ENCODE results near the gene MANSC1.

DNA sequence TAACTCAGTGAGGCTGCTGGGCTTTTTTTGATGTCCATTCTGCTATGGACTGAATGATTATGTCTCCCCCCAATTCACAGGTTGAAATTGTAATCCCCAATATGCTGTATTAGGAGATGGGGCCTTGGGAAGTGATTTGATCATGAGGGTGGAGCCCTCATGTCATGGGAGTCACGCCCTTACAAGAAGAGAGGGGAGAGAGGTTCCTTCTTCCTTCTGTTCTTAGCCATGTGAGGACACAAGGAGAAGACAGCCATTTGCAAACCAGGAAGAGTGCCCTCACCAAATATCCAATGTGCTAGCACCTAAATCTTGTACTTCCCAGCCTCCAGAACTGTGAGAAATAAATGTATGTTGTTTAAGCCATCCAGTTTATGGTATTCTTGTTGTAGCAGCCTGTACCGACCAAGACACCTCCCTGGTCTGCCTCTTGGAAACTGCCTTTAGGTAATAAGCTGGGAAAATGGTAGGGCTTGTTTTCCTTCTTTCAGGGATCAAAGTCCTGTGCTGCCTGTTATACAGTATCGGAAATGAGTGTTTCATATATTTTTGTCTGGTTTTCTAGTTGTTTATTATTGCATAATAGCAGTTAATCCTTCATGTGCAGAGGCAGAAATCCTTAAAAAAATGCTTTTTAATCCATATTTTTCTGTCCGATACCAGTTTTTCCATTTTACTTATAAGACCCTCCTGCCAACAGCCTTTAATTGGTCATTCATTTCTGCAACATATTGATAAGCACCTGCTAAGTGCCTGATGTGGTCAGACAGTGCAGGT is 23.1 kb upstream of the MANSC1 start:
- no peak for TF ChIP-seq POLR2AphosphoS5 (IDR thresholded peaks at IDR 0.05; ENCODE audit: insufficient read depth in 1 of 2, low read depth in 1 of 2)
- TF ChIP-seq, protein P1, sequence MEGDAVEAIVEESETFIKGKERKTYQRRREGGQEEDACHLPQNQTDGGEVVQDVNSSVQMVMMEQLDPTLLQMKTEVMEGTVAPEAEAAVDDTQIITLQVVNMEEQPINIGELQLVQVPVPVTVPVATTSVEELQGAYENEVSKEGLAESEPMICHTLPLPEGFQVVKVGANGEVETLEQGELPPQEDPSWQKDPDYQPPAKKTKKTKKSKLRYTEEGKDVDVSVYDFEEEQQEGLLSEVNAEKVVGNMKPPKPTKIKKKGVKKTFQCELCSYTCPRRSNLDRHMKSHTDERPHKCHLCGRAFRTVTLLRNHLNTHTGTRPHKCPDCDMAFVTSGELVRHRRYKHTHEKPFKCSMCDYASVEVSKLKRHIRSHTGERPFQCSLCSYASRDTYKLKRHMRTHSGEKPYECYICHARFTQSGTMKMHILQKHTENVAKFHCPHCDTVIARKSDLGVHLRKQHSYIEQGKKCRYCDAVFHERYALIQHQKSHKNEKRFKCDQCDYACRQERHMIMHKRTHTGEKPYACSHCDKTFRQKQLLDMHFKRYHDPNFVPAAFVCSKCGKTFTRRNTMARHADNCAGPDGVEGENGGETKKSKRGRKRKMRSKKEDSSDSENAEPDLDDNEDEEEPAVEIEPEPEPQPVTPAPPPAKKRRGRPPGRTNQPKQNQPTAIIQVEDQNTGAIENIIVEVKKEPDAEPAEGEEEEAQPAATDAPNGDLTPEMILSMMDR (IDR thresholded peaks at IDR 0.05) = no peak

Data from vagina (tissue), 2 donors.